Brain microvascular endothelial cell (primary cell): ENCODE measurements around the gene FAM209A.
A peak's percentile ranks its signal among the peaks of the same experiment; 100 is the strongest.
"Not testable (repeated sequence)": the region's sequence is repeated elsewhere in the genome, so short reads cannot be mapped to it uniquely, and the experiment has no call there.

Experiments
- DNase-seq: peaks from one replicate; pipeline ENCODE4 v3.0.0-alpha.2; 2020
- H3K27ac ChIP-seq: fragments of 250-450 bp; sonication (Bioruptor Pico); 2 replicates; pipeline ENCODE4 v1.5.1; 2020; ENCODE audit warnings: mild to moderate bottlenecking, moderate library complexity
- H3K27me3 ChIP-seq: fragments of 250-450 bp; sonication (Bioruptor Pico); replicated peaks from 2 replicates; pipeline ENCODE4 v1.5.1; 2020; ENCODE audit warnings: mild to moderate bottlenecking
- H3K36me3 ChIP-seq: fragments of 250-450 bp; sonication (Bioruptor Pico); replicated peaks from 2 replicates; pipeline ENCODE4 v1.5.1; 2020; ENCODE audit warnings: mild to moderate bottlenecking
- H3K4me3 ChIP-seq: 2 replicates; pipeline ENCODE4 v1.5.1; 2011; ENCODE audit warnings: low read depth, mild to moderate bottlenecking, control low read depth, low read length, moderate library complexity
- in situ Hi-C: cut with HindIII; loops from 2 replicates; pipeline ENCODE4 v1.10.0; 2017; ENCODE audit warnings: low sequenced_read_pairs, low pct_ligation_motif_present
- TF ChIP-seq, protein P1 (sequence below): IDR thresholded peaks from 2 replicates; pipeline ENCODE4 v1.5.1; 2011; ENCODE audit warnings: low read depth, mild to moderate bottlenecking, moderate library complexity, low read length, control low read depth, inconsistent platforms; ENCODE audit errors: missing control alignments

The FAM209A gene

DNA sequence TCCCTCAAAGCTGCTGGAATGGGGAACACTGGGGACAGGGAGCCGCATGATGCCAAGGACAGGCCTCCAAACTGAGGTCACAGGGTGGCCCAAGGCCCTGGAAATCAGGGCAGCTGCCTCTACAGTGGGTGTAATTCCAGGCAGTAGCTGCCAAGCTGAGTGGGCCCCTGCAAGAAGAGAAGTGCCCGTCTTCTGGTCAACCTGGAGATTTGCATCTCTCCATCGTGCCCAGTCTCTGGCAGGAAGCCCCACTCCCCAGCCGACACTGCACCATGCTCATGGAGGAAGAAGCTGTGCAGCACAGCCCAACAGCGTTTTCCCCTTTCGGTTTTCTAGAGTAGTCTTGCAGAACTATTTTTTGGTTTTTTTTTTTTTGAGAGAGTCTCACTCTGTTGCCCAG lies 2.2 kb upstream of the FAM209A start:
- Histone ChIP-seq H3K36me3 (peaks cover 25% of the 10 kb centered on the region), H3K27ac (no peak overlapping the region), H3K4me3 (no peak overlapping the region), H3K27me3 (no peaks in the 10 kb centered on the region)
- TF ChIP-seq, protein P1, sequence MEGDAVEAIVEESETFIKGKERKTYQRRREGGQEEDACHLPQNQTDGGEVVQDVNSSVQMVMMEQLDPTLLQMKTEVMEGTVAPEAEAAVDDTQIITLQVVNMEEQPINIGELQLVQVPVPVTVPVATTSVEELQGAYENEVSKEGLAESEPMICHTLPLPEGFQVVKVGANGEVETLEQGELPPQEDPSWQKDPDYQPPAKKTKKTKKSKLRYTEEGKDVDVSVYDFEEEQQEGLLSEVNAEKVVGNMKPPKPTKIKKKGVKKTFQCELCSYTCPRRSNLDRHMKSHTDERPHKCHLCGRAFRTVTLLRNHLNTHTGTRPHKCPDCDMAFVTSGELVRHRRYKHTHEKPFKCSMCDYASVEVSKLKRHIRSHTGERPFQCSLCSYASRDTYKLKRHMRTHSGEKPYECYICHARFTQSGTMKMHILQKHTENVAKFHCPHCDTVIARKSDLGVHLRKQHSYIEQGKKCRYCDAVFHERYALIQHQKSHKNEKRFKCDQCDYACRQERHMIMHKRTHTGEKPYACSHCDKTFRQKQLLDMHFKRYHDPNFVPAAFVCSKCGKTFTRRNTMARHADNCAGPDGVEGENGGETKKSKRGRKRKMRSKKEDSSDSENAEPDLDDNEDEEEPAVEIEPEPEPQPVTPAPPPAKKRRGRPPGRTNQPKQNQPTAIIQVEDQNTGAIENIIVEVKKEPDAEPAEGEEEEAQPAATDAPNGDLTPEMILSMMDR: no peak
- no peak for DNase-seq
- in situ Hi-C loops: no loop called here

DNA sequence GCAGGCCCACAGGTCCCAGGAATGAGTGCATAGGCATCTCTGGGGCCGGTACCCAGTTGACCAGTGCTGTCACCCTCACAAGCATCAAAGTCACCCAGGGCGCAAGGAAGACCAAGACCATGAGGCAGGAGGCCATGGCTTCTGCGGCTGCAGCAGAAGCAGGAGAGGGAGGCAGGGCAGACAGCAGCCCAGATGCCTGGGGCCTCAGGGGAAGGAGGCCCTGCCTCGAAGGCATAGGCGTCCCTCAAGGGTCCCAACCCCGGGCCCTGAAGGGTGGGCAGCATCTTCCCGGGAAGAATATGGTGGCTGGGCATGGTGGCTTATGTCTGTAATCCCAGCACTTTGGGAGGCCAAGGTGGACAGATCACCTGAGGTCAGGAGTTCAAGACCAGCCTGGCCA lies 3.0 kb downstream of the FAM209A start:
- H3K36me3 ChIP-seq: no peaks in the 10 kb centered on the region
- H3K27ac ChIP-seq: no peak overlapping the region
- in situ Hi-C loops: no loop called here
- H3K27me3 ChIP-seq: no peaks in the 10 kb centered on the region
- no peak overlapping the region for H3K4me3 ChIP-seq
- TF ChIP-seq, protein P1: no peak
- no peak for DNase-seq

DNA sequence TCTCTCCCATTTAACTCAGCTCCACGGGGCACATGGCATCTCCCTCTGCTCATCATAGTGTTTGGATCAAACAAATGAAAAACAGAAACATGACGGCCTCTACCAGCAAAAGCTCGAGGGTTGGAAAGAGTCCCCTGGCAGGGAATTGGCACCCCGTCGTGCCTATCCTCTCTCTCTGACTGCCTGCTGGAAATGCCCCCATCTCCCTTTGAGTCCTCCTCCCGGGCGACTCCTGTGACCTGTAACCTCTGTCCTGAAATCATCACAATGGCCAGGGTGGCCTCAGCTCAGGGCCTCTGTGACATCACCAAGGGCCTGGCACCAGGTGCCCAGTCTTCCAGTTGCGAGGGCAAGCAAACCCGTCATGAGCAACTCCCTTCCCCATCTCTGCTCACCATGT lies 8.4 kb downstream of the FAM209A start, which contains the start of gene FAM209B:
FAM209B (plus strand) TSS at position 301 of the 400 bp plus-strand sequence; CDS start at position 397, 96 bp downstream.
- H3K4me3 ChIP-seq, H3K27ac ChIP-seq, H3K36me3 ChIP-seq, DNase-seq, in situ Hi-C loops, H3K27me3 ChIP-seq: not testable (repeated sequence)

DNA sequence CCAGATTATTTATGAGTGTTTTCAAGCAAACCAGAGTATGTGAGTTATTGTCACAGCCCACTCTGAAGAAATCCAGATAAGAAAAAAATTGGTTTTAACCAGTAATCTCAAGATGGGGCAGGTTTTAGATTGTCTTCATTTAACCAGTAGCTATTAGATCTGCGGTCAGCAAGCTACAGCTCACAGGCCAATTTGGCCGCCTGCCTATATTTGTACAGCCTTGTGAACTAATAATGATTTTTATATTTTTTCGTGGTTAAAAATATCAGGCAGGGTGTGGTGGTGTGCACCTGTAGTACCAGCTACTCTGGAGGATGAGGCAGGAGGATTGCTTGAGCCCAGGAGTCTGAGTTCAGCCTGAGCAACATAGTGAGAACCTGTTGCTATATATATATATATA lies 13.5 kb downstream of the FAM209A start:
- Histone ChIP-seq H3K36me3 (no peaks in the 10 kb centered on the region), H3K27me3 (no peaks in the 10 kb centered on the region), H3K27ac (no peak overlapping the region), H3K4me3 (no peak overlapping the region)
- TF ChIP-seq, protein P1: no peak
- in situ Hi-C loops: no loop called here
- no peak for DNase-seq

DNA sequence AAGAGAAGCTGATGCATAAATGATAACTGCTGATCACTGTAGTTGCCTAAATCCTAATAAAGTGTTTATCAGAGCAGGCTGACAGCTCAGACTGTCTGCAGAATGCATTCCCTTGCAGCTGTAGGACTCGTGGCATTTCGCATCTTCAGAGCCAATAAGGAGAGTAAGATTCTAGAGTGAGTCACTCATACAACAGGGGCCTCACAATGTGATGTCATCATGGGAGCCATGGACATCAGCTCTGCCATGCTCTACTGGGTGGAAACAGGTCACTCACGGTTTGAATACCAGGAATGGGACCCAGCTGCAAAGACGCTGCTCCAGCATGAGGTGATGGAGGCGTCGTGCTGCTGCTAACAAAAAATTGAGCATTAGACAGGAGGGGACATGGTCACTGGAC lies 15.9 kb downstream of the FAM209A start:
- DNase-seq: peak; percentile 19
- in situ Hi-C loops: no loop called here
- Histone ChIP-seq H3K4me3 (no peak overlapping the region), H3K36me3 (no peaks in the 10 kb centered on the region), H3K27me3 (no peaks in the 10 kb centered on the region), H3K27ac (no peak overlapping the region)
- TF ChIP-seq, protein P1: no peak

DNA sequence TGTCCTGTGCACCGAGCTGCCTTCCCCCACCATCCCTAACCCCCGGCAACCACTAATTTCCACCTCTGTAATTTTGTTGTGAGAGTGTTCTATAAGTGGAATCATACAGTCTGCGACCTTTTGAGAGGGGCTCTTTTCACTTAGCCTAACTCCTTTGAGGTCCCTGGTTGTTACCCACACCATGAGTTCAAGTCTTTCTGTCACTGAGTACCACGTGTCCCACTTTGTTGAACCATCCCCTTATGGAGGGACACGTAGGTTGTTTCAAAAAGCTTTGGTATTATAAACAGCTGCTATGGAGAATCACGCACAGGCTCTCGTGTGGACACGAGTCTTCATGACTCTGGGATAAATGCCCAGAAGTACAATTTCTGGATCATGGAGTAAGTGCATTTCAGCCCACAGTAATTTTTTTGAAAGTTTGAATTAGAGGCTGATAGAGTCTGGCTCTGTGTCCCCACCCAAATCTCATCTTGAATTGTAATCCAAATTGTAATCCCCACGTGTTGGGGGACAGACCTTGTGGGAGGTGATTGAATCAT lies 18.0 kb downstream of the FAM209A start:
- Histone ChIP-seq H3K27me3 (no peaks in the 10 kb centered on the region), H3K36me3 (no peaks in the 10 kb centered on the region), H3K27ac (no peak overlapping the region), H3K4me3 (no peak overlapping the region)
- in situ Hi-C loops: no loop called here
- TF ChIP-seq, protein P1: no peak
- no peak for DNase-seq
